ENCODE results near the gene NTRK1.

Gene NTRK1

GRCh38 chr1:156839426-156840109 lies 21.1 kb upstream of the NTRK1 start:
- no peak for FAIRE-seq

- no peak for FAIRE-seq
Observed at GRCh38 chr1:156840186-156840897, 20.3 kb upstream of the NTRK1 start.

- no peak for FAIRE-seq
Observed at GRCh38 chr1:156840898-156841279, 19.8 kb upstream of the NTRK1 start.

GRCh38 chr1:156841295-156841855 lies 19.3 kb upstream of the NTRK1 start:
- no peak for FAIRE-seq

- FAIRE-seq = no peak
Observed at GRCh38 chr1:156842618-156843300, 17.9 kb upstream of the NTRK1 start.

- FAIRE-seq = no peak
Observed at GRCh38 chr1:156844102-156844501, 16.6 kb upstream of the NTRK1 start.

- FAIRE-seq = no peak
Observed at GRCh38 chr1:156844638-156845037, 16.0 kb upstream of the NTRK1 start.

GRCh38 chr1:156845055-156845952 lies 15.4 kb upstream of the NTRK1 start:
- no peak for FAIRE-seq

- no peak for FAIRE-seq
Observed at GRCh38 chr1:156845953-156846545, 14.6 kb upstream of the NTRK1 start.

GRCh38 chr1:156846643-156847042 lies 14.0 kb upstream of the NTRK1 start:
- no peak for FAIRE-seq

- FAIRE-seq = no peak
Observed at GRCh38 chr1:156847591-156848460, 12.8 kb upstream of the NTRK1 start.

- no peak for FAIRE-seq
Observed at GRCh38 chr1:156848461-156849150, 12.1 kb upstream of the NTRK1 start.

- FAIRE-seq = no peak
Observed at GRCh38 chr1:156849151-156849496, 11.5 kb upstream of the NTRK1 start.

GRCh38 chr1:156851779-156852417 lies 8.8 kb upstream of the NTRK1 start:
- no peak for FAIRE-seq

GRCh38 chr1:156852418-156852874 lies 8.2 kb upstream of the NTRK1 start:
- FAIRE-seq = no peak

GRCh38 chr1:156853761-156854160 lies 6.9 kb upstream of the NTRK1 start:
- no peak for FAIRE-seq

- no peak for FAIRE-seq
Observed at GRCh38 chr1:156854634-156855033, 6.0 kb upstream of the NTRK1 start.

- FAIRE-seq = no peak
Observed at GRCh38 chr1:156856282-156856785, 4.3 kb upstream of the NTRK1 start.

- FAIRE-seq = no peak
Observed at GRCh38 chr1:156857532-156857931, 3.1 kb upstream of the NTRK1 start.

- no peak for FAIRE-seq
Observed at GRCh38 chr1:156858555-156858956, 2.1 kb upstream of the NTRK1 start.
